Right atrium auricular region (tissue), 2 donors: ENCODE measurements around the gene ZFYVE28. TPM values are rescaled to one million over a fixed set of nuclear protein-coding genes. Genes with fewer than 3 reads are reported as not detected.

Experiments
- DNase-seq: peaks from one replicate; pipeline ENCODE4 v3.0.0-alpha.2; 2019; ENCODE audit warnings: low spot score
- H3K27ac ChIP-seq, 2 donors: fragments of 200-600 bp; sonication (generic); 1 replicate in 1 of 2; 2 replicates in 1 of 2; pipeline ENCODE4 v1.5.1; 2016 to 2019
- H3K27me3 ChIP-seq, 2 donors: fragments of 200-600 bp; sonication (generic); one replicate each; pipeline versions ENCODE4 v1.5.1 to v1.6.0; 2017 to 2019
- H3K36me3 ChIP-seq: fragments of 200-600 bp; sonication (generic); one replicate; pipeline ENCODE4 v1.5.1; 2016
- H3K4me1 ChIP-seq, 2 donors: fragments of 200-600 bp; sonication (generic); one replicate each; pipeline versions ENCODE4 v1.5.1 to v1.6.0; 2017 to 2019
- H3K4me3 ChIP-seq, 2 donors: fragments of 200-600 bp; sonication (generic); 1 replicate in 1 of 2; 2 replicates in 1 of 2; pipeline ENCODE4 v1.5.1; 2017 to 2019; ENCODE audit warnings: mild to moderate bottlenecking in 1 of 2, moderate library complexity in 1 of 2
- H3K9me3 ChIP-seq, 2 donors: fragments of 200-600 bp; sonication (generic); one replicate each; pipeline ENCODE4 v1.5.1; 2019
- total RNA-seq, 2 donors: library from RNA; depleted of rRNA; stranded (reverse); fragments of >200 nt; gene quantifications; one replicate each; pipeline ENCODE4 v1.1.0, GENCODE V29; 2016
- TF ChIP-seq, protein P1 (sequence below), 2 donors: fragments of 200-600 bp; sonication (generic); IDR thresholded peaks; one replicate each; pipeline ENCODE4 v1.5.1; 2019; ENCODE audit warnings: antibody characterized with exemption in 2 of 2

The ZFYVE28 gene
- total RNA-seq, 2 donors from 2014 or later: 3.4 to 6.0 TPM

DNA sequence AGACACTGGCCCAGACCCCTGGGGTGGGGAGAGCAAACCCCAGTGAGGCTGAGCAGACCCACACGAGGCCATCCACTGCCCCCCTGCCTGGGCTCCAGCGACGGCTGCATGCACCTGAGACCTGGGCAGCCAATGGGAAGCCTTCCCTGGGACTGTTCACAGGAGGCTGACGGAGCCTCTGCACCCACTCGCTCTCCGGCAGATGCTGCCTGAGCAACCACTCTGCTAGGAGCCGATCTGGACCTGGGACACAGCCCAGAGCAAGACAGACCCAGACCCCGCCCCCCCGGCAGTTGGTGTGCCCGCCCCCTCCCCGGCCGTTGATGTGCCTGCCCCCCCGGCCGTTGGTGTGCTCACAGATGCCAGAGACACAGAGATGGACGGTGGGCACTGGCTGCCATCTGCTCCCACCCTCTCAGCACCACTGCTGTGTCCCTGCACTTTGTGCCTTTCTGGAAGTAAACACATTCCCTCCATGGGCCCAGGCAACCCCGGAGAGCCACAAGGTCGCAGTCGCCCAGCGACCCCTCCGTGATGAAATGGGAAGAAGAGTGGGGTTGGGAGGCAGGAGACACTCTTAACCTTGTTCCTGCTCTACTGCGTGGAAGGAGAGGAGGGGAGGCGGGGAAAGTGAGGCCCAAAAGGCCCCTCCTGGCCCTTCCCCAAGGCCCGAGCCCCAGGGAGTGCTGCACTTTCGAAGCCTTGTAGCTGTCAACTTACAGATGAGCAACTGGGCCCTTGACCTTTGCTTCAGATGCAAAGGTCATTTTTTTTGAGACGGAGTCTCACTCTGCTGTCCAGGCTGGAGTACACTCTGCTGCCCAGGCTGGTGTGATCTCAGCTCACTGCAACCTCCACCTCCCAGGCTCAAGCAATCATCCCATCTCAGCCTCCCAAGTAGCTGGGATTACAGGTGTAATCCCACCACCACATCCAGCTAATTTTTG, 62.0 kb downstream of the ZFYVE28 start:
- TF ChIP-seq, protein P1, sequence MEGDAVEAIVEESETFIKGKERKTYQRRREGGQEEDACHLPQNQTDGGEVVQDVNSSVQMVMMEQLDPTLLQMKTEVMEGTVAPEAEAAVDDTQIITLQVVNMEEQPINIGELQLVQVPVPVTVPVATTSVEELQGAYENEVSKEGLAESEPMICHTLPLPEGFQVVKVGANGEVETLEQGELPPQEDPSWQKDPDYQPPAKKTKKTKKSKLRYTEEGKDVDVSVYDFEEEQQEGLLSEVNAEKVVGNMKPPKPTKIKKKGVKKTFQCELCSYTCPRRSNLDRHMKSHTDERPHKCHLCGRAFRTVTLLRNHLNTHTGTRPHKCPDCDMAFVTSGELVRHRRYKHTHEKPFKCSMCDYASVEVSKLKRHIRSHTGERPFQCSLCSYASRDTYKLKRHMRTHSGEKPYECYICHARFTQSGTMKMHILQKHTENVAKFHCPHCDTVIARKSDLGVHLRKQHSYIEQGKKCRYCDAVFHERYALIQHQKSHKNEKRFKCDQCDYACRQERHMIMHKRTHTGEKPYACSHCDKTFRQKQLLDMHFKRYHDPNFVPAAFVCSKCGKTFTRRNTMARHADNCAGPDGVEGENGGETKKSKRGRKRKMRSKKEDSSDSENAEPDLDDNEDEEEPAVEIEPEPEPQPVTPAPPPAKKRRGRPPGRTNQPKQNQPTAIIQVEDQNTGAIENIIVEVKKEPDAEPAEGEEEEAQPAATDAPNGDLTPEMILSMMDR (IDR thresholded peaks at IDR 0.05): no peak
- Histone ChIP-seq H3K4me3 (no peak overlapping the region), H3K27ac (no peak overlapping the region), H3K27me3 (no peaks in the 10 kb centered on the region), H3K4me1 (peaks cover 0 to 11% of the 10 kb centered on the region in 2 donors), H3K36me3 (no peaks in the 10 kb centered on the region), H3K9me3 (no peaks in the 10 kb centered on the region)
- no peak for DNase-seq

DNA sequence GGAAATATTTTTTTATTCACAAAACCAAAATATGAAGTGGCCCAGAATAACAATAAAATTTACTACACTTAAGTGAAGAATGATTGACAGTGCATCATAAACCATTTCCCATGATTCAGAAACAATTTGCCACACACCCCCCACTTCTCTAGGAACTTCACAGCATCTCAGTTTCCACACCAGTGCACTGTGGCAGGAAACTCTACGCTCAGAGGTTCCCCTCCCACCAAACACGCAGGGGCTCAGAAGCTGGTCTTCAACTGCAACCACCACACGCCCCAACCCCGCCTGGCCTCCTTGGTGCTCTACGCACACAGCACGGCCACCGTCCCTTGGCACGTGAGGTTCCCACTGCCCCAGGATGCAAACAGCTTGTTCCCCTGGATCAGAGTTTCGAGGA, 63.7 kb downstream of the ZFYVE28 start:
- Histone ChIP-seq H3K9me3 (no peaks in the 10 kb centered on the region), H3K4me3 (no peak overlapping the region), H3K4me1 (peaks cover 0 to 11% of the 10 kb centered on the region in 2 donors), H3K27me3 (no peaks in the 10 kb centered on the region), H3K36me3 (no peaks in the 10 kb centered on the region), H3K27ac (no peak overlapping the region)
- TF ChIP-seq, protein P1 (IDR thresholded peaks at IDR 0.05): no peak
- no peak for DNase-seq

DNA sequence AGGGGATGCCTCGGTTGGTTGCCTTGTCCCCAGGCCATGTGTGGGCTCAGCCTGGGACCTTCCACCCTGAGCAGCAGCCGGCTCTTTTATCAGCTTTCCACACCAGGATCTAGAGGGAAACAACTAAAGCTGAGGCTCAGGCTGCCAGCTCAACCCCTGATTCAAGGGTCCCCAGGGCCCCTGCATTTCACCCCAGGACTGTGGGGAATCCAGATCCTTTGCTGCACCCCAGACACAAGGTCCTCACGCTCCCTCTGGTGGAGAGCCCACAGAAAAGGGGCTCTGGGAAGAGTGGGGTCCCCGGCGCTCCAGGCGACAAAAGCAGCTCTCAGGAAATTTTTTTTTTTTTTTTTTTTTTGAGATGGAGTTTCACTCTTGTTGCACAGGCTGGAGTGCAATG, 64.3 kb downstream of the ZFYVE28 start:
- TF ChIP-seq, protein P1 (IDR thresholded peaks at IDR 0.05): peak in 1 of 2 donors; percentile 37
- H3K4me3 ChIP-seq: no peak overlapping the region
- H3K9me3 ChIP-seq: no peaks in the 10 kb centered on the region
- no peaks in the 10 kb centered on the region for H3K36me3 ChIP-seq
- H3K27ac ChIP-seq: no peak overlapping the region
- H3K27me3 ChIP-seq: no peaks in the 10 kb centered on the region
- H3K4me1 ChIP-seq: peaks cover 0 to 11% of the 10 kb centered on the region in 2 donors
- DNase-seq: no peak

DNA sequence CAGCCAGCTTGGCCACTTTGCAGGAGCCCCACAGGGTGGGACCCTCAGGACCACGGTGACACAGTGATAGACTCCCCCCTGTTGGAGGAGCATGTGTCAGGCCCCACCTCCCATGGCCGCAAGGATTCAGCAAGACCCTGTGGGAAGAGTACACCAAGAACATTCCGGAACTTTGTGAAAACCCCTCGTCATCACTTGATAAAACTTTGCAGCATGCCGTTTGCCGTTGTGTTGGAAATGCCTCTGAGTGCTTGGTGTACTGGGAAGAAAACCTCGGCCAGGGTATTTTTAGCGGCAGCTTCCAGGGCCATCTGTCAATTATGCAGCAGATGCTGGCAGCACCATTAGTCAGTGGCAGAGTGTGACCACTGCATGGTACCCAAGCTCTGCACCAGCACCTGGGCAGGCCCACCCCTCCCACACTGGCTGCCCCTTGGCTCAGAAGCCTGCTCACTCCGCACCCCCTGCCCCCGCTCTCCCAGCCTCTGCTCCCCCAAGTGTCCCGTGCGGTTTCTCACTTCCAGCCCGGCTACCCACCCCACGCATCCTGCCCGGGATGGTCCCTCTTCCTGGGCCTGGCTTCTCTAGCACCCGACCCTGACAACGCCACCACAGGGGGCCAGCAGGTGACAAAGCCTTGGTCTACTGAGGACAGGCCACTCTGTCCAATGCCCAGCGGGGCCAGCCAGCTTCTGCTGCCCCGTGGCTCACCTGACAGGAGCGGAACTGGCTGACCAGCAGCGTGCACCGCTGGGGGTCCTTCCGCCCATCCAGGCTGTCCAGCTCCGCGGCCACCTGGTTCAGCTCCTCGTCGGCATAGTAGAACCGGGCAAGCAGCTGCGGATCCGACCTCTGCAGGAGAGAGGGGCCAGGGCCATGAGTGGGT, 65.0 kb downstream of the ZFYVE28 start:
- Histone ChIP-seq H3K36me3 (no peaks in the 10 kb centered on the region), H3K27ac (peak overlapping the region in 1 of 2 donors; percentile 31), H3K27me3 (no peaks in the 10 kb centered on the region), H3K4me1 (peaks cover 0 to 11% of the 10 kb centered on the region in 2 donors), H3K9me3 (no peaks in the 10 kb centered on the region), H3K4me3 (no peak overlapping the region)
- TF ChIP-seq, protein P1 (IDR thresholded peaks at IDR 0.05): no peak
- no peak for DNase-seq

DNA sequence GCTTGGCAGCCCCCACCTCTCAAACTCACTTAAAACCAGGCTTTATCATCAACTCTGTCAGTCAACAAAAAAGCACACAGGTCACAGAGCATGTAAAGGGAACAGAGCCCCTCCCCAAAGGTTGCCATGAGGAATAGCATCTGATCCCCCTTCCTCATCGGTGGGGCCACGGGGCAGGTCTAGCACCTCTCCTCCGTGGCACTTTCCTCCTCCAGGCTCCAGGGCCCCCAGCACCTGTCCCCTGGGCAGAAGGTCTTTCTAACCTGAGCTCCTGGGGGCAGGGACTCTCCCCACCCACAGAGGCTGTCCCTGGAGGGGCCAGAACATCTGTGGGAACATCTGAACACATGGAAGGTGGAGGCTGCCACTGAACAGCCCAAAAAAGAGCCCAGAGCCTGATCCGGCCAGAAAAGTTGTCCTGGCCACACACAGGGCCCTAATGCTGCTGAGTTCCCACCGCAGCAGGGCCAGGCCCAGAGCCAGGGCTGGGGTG, 65.7 kb downstream of the ZFYVE28 start:
- no peaks in the 10 kb centered on the region for H3K36me3 ChIP-seq
- peak overlapping the region in 1 of 2 donors; percentile 31 for H3K27ac ChIP-seq
- no peak overlapping the region for H3K4me3 ChIP-seq
- TF ChIP-seq, protein P1 (IDR thresholded peaks at IDR 0.05): no peak
- no peak for DNase-seq
- no peaks in the 10 kb centered on the region for H3K27me3 ChIP-seq
- H3K4me1 ChIP-seq: peaks cover 0 to 11% of the 10 kb centered on the region in 2 donors
- no peaks in the 10 kb centered on the region for H3K9me3 ChIP-seq
